SK-N-SH treated with all-trans-retinoic acid at 6 μM for 48 hours (cell line): ENCODE measurements around the gene DENND4C.

Source experiments
- ATAC-seq: fragments of 200-7000 bp; cut with Tn5 transposase; 3 replicates; pipeline ENCODE4 v1.9.1; 2020; ENCODE audit warnings: mild to moderate bottlenecking, moderate library complexity
- ARNTL ChIP-seq: fragments of 450-650 bp; formaldehyde crosslinking; IDR thresholded peaks from 2 replicates; pipeline ENCODE4 v1.5.0; 2020; ENCODE audit warnings: low read depth, mild to moderate bottlenecking, moderate library complexity, borderline replicate concordance
- BACH2 ChIP-seq: fragments of 250-450 bp; sonication (Bioruptor Pico); IDR thresholded peaks from 2 replicates; pipeline ENCODE4 v1.9.0; 2021; ENCODE audit warnings: mild to moderate bottlenecking, borderline replicate concordance
- ESRRG ChIP-seq: fragments of 250-450 bp; sonication (Bioruptor Pico); IDR thresholded peaks from 2 replicates; pipeline ENCODE4 v1.6.1; 2021; ENCODE audit warnings: mild to moderate bottlenecking
- GLIS3 ChIP-seq: fragments of 250-450 bp; sonication (Bioruptor Pico); IDR thresholded peaks from 2 replicates; pipeline ENCODE4 v1.5.0; 2020; ENCODE audit warnings: mild to moderate bottlenecking, moderate library complexity
- ISL1 ChIP-seq: fragments of 250-450 bp; sonication (Bioruptor Pico); IDR thresholded peaks from 2 replicates; pipeline ENCODE4 v2.1.2; 2022; ENCODE audit warnings: mild to moderate bottlenecking, moderate library complexity
- OSR1 ChIP-seq: fragments of 250-450 bp; sonication (Bioruptor Pico); IDR thresholded peaks from 2 replicates; pipeline ENCODE4 v1.8.0; 2022; ENCODE audit warnings: moderate library complexity, mild to moderate bottlenecking, inconsistent platforms
- RARB ChIP-seq: fragments of 250-450 bp; sonication (Bioruptor Pico); IDR thresholded peaks from 2 replicates; pipeline ENCODE4 v1.8.0; 2021; ENCODE audit warnings: mild to moderate bottlenecking, moderate library complexity
- SNAI2 ChIP-seq: fragments of 250-450 bp; sonication (Bioruptor Pico); IDR thresholded peaks from 2 replicates; pipeline ENCODE4 v1.5.0; 2020; ENCODE audit warnings: mild to moderate bottlenecking, moderate library complexity
- TCF4 ChIP-seq: fragments of 250-450 bp; sonication (Bioruptor Pico); IDR thresholded peaks from 2 replicates; pipeline ENCODE4 v1.8.0; 2021; ENCODE audit warnings: mild to moderate bottlenecking, moderate library complexity, borderline replicate concordance
- TOX ChIP-seq: fragments of 250-450 bp; sonication (Bioruptor Pico); IDR thresholded peaks from 2 replicates; pipeline ENCODE4 v1.8.0; 2021; ENCODE audit warnings: mild to moderate bottlenecking, moderate library complexity, borderline replicate concordance
- ZC3H10 ChIP-seq: fragments of 250-450 bp; sonication (Bioruptor Pico); IDR thresholded peaks from 2 replicates; pipeline ENCODE4 v1.5.1; 2021; ENCODE audit warnings: mild to moderate bottlenecking, moderate library complexity
- ZFP3 ChIP-seq: fragments of 250-450 bp; sonication (Bioruptor Pico); IDR thresholded peaks from 2 replicates; pipeline ENCODE4 v1.5.0; 2020; ENCODE audit warnings: mild to moderate bottlenecking, moderate library complexity
- ZNF565 ChIP-seq: fragments of 450-650 bp; formaldehyde crosslinking; conservative IDR thresholded peaks from 2 replicates; pipeline ENCODE4 v1.5.0; 2020; ENCODE audit warnings: low read depth, mild to moderate bottlenecking, moderate library complexity
- ZNF70 ChIP-seq: fragments of 450-650 bp; formaldehyde crosslinking; IDR thresholded peaks from 2 replicates; pipeline ENCODE4 v1.5.0; 2020; ENCODE audit warnings: mild to moderate bottlenecking, moderate library complexity
- TF ChIP-seq, protein P1 (sequence below): fragments of 250-450 bp; sonication (Bioruptor Pico); IDR thresholded peaks from 2 replicates; pipeline ENCODE4 v1.5.0; 2020; ENCODE audit warnings: mild to moderate bottlenecking, moderate library complexity
- TF ChIP-seq, protein P2 (sequence below): fragments of 250-450 bp; sonication (Bioruptor Pico); IDR thresholded peaks from 2 replicates; pipeline ENCODE4 v1.8.0; 2020; ENCODE audit warnings: mild to moderate bottlenecking, moderate library complexity, borderline replicate concordance
- TF ChIP-seq, protein P3 (sequence below): fragments of 250-450 bp; sonication (Bioruptor Pico); IDR thresholded peaks from 2 replicates; pipeline ENCODE4 v1.5.1; 2020; ENCODE audit warnings: low read depth, mild to moderate bottlenecking, moderate library complexity
- TF ChIP-seq, protein P4 (sequence below): fragments of 250-450 bp; sonication (Bioruptor Pico); IDR thresholded peaks from 2 replicates; pipeline ENCODE4 v1.8.0; 2021; ENCODE audit warnings: low read depth, mild to moderate bottlenecking, moderate library complexity, borderline replicate concordance
- TF ChIP-seq, protein P5 (sequence below): fragments of 250-450 bp; sonication (Bioruptor Pico); IDR thresholded peaks from 2 replicates; pipeline ENCODE4 v1.5.1; 2021; ENCODE audit warnings: mild to moderate bottlenecking, moderate library complexity

The DENND4C gene

DNA sequence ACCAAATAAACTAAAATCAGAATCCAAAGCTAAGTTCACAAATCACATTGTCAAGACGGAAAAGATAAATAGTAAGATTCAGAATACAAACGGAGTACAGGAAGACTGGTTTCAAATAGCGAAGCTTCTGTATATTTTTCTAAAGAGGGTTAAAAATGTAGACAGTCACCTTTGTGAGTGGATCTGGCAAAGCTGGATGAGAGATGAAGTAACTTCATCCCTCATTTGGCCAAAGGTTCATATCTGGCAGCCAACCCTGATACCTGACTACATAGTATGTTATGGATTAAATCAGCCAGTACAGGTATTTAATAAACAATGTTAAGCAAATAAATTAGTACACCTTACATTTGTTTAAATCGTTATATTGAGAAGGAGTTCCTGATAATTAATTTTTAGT, 21.3 kb upstream of the DENND4C start:
- TF ChIP-seq SNAI2 (CRISPR knock-in tag) (no peak), TCF4 (CRISPR knock-in tag) (no peak), GLIS3 (CRISPR knock-in tag) (no peak), ZNF565 (no peak)
- TF ChIP-seq, protein P1, sequence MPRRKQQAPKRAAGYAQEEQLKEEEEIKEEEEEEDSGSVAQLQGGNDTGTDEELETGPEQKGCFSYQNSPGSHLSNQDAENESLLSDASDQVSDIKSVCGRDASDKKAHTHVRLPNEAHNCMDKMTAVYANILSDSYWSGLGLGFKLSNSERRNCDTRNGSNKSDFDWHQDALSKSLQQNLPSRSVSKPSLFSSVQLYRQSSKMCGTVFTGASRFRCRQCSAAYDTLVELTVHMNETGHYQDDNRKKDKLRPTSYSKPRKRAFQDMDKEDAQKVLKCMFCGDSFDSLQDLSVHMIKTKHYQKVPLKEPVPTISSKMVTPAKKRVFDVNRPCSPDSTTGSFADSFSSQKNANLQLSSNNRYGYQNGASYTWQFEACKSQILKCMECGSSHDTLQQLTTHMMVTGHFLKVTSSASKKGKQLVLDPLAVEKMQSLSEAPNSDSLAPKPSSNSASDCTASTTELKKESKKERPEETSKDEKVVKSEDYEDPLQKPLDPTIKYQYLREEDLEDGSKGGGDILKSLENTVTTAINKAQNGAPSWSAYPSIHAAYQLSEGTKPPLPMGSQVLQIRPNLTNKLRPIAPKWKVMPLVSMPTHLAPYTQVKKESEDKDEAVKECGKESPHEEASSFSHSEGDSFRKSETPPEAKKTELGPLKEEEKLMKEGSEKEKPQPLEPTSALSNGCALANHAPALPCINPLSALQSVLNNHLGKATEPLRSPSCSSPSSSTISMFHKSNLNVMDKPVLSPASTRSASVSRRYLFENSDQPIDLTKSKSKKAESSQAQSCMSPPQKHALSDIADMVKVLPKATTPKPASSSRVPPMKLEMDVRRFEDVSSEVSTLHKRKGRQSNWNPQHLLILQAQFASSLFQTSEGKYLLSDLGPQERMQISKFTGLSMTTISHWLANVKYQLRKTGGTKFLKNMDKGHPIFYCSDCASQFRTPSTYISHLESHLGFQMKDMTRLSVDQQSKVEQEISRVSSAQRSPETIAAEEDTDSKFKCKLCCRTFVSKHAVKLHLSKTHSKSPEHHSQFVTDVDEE: no peak
- ATAC-seq: no peak

DNA sequence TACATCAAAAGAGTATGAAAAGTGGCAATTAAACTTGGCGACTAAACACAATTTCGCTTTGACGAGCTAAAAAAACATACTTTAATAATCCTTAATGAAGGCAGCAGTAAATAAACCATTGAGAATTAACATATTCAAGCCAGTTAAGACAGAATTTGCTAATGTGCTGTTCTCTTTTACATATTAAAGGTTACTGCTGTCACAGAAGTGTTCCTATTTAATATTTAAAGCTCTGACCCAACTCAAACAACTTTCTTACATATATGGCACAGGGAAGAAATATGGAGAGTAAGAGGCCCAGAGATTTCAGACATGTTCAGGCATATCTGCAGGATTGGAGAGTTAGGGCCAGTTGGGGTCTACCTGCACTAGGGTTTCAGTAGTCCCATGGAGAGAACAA, 16.7 kb upstream of the DENND4C start:
- no peak for TF ChIP-seq ZFP3 (CRISPR knock-in tag)
- no peak for TF ChIP-seq TCF4 (CRISPR knock-in tag)
- no peak for TF ChIP-seq ZNF565
- TF ChIP-seq, protein P2, sequence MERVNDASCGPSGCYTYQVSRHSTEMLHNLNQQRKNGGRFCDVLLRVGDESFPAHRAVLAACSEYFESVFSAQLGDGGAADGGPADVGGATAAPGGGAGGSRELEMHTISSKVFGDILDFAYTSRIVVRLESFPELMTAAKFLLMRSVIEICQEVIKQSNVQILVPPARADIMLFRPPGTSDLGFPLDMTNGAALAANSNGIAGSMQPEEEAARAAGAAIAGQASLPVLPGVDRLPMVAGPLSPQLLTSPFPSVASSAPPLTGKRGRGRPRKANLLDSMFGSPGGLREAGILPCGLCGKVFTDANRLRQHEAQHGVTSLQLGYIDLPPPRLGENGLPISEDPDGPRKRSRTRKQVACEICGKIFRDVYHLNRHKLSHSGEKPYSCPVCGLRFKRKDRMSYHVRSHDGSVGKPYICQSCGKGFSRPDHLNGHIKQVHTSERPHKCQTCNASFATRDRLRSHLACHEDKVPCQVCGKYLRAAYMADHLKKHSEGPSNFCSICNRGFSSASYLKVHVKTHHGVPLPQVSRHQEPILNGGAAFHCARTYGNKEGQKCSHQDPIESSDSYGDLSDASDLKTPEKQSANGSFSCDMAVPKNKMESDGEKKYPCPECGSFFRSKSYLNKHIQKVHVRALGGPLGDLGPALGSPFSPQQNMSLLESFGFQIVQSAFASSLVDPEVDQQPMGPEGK (CRISPR knock-in tag): no peak
- no peak for TF ChIP-seq SNAI2 (CRISPR knock-in tag)
- no peak for TF ChIP-seq ARNTL (CRISPR knock-in tag)
- no peak for ATAC-seq

DNA sequence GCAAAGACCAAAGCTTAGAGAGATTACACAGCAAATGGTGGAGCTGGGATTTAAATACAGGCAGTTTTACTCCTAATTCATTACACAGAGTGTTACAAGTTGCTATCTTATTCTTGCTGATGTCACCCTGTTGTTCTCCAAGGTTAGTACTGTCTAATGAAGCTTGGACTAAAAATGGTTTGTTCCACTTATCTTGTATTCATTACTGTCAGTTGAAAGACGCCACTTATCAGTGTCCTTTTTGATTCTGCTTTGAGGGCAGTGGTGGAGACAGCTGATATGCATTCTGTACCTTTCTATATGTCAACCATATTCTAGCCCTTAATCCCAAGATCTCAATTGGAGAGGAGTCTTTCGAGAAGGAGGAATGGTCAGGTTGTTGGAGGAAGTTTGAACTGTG, 14.0 kb upstream of the DENND4C start:
- TF ChIP-seq RARB (CRISPR knock-in tag) (no peak), ISL1 (CRISPR knock-in tag) (no peak), ZFP3 (CRISPR knock-in tag) (no peak), ZNF70 (no peak), OSR1 (no peak), ESRRG (CRISPR knock-in tag) (no peak), ZC3H10 (CRISPR knock-in tag) (no peak), BACH2 (CRISPR knock-in tag) (no peak), GLIS3 (CRISPR knock-in tag) (no peak), SNAI2 (CRISPR knock-in tag) (no peak), TOX (CRISPR knock-in tag) (no peak)
- TF ChIP-seq, protein P1: no peak
- TF ChIP-seq, protein P3, sequence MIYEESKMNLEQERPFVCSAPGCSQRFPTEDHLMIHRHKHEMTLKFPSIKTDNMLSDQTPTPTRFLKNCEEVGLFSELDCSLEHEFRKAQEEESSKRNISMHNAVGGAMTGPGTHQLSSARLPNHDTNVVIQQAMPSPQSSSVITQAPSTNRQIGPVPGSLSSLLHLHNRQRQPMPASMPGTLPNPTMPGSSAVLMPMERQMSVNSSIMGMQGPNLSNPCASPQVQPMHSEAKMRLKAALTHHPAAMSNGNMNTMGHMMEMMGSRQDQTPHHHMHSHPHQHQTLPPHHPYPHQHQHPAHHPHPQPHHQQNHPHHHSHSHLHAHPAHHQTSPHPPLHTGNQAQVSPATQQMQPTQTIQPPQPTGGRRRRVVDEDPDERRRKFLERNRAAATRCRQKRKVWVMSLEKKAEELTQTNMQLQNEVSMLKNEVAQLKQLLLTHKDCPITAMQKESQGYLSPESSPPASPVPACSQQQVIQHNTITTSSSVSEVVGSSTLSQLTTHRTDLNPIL (CRISPR knock-in tag): no peak
- TF ChIP-seq, protein P2 (CRISPR knock-in tag): no peak
- TF ChIP-seq, protein P4, sequence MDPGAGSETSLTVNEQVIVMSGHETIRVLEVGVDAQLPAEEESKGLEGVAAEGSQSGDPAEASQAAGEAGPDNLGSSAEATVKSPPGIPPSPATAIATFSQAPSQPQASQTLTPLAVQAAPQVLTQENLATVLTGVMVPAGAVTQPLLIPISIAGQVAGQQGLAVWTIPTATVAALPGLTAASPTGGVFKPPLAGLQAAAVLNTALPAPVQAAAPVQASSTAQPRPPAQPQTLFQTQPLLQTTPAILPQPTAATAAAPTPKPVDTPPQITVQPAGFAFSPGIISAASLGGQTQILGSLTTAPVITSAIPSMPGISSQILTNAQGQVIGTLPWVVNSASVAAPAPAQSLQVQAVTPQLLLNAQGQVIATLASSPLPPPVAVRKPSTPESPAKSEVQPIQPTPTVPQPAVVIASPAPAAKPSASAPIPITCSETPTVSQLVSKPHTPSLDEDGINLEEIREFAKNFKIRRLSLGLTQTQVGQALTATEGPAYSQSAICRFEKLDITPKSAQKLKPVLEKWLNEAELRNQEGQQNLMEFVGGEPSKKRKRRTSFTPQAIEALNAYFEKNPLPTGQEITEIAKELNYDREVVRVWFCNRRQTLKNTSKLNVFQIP: no peak
- TF ChIP-seq, protein P5, sequence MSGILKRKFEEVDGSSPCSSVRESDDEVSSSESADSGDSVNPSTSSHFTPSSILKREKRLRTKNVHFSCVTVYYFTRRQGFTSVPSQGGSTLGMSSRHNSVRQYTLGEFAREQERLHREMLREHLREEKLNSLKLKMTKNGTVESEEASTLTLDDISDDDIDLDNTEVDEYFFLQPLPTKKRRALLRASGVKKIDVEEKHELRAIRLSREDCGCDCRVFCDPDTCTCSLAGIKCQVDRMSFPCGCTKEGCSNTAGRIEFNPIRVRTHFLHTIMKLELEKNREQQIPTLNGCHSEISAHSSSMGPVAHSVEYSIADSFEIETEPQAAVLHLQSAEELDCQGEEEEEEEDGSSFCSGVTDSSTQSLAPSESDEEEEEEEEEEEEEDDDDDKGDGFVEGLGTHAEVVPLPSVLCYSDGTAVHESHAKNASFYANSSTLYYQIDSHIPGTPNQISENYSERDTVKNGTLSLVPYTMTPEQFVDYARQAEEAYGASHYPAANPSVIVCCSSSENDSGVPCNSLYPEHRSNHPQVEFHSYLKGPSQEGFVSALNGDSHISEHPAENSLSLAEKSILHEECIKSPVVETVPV (CRISPR knock-in tag): no peak
- TF ChIP-seq, all 23 proteins: peak for 0
- no peak for ATAC-seq
